ENCODE data around the gene TNFSF12. TPM values are rescaled to one million over a fixed set of nuclear protein-coding genes. Genes with fewer than 3 reads are reported as not detected.

The TNFSF12 gene
- total RNA-seq, 2 experiments from 2014 or later = 11.8 to 13.8 TPM

- no peaks in the 10 kb centered on the region for H3K27me3 Mint-ChIP-seq
- TF ChIP-seq, protein P1, sequence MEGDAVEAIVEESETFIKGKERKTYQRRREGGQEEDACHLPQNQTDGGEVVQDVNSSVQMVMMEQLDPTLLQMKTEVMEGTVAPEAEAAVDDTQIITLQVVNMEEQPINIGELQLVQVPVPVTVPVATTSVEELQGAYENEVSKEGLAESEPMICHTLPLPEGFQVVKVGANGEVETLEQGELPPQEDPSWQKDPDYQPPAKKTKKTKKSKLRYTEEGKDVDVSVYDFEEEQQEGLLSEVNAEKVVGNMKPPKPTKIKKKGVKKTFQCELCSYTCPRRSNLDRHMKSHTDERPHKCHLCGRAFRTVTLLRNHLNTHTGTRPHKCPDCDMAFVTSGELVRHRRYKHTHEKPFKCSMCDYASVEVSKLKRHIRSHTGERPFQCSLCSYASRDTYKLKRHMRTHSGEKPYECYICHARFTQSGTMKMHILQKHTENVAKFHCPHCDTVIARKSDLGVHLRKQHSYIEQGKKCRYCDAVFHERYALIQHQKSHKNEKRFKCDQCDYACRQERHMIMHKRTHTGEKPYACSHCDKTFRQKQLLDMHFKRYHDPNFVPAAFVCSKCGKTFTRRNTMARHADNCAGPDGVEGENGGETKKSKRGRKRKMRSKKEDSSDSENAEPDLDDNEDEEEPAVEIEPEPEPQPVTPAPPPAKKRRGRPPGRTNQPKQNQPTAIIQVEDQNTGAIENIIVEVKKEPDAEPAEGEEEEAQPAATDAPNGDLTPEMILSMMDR (IDR thresholded peaks at IDR 0.05) = no peak
- CTCF ChIA-PET = interaction anchor here (0.6 to 4.5 kb wide), 20 partner anchors 9 to 172 kb away, joined by 3 to 186 read pairs (median 6); partner anchors contain the start of genes MPDU1, SENP3, SOX15 and TMEM95
- H3K4me3 Mint-ChIP-seq = no peak overlapping the region
- H3K27ac Mint-ChIP-seq = no peak overlapping the region
- DNase-seq = no peak
- no peaks in the 10 kb centered on the region for H3K4me1 Mint-ChIP-seq (ENCODE audit: low read depth)
- peaks cover 22% of the 10 kb centered on the region for H3K36me3 Mint-ChIP-seq (ENCODE audit: low read depth)
- POLR2A ChIA-PET = interaction anchor here (1.2 to 1.8 kb wide), 7 partner anchors 29 to 80 kb away, joined by 4 to 10 read pairs (median 4); partner anchors contain the start of genes POLR2A and TNFSF13
- no peak for ATAC-seq
- intact Hi-C loops (cut with micrococcal nuclease) = no loop called here
- no peaks in the 10 kb centered on the region for H3K9me3 Mint-ChIP-seq
Measured at GRCh38 chr17:7515911-7516610, 32.8 kb upstream of the TNFSF12 start.

DNA sequence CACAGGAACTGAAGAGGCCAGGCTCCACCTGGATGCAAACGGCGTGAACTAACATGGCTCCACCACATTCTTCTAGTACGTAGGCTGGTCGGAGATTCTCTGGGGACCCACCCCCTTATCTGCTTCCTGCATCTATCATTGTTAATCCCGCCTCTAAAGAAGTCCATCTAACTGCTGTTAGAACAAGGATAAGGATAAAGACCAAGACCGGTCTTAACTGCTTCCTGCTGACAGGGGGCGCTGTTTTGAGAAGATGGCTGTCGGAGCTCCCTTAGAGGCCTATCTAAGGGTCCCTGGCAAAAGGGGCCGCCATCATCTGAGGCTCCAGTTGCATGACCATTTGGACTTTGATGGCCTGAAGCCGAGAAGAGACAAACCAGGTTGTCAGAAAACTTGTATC lies 25.8 kb upstream of the TNFSF12 start:
- Mint-ChIP-seq H3K27me3 (no peaks in the 10 kb centered on the region), H3K36me3 (ENCODE audit: low read depth) (peaks cover 1% of the 10 kb centered on the region), H3K4me1 (ENCODE audit: low read depth) (peaks cover 3% of the 10 kb centered on the region), H3K9me3 (peaks cover 5% of the 10 kb centered on the region), H3K27ac (no peak overlapping the region), H3K4me3 (no peak overlapping the region)
- TF ChIP-seq, protein P1 (IDR thresholded peaks at IDR 0.05) = peak; percentile 84
- DNase-seq (peak; percentile 74), ATAC-seq (peak; percentile 86)
- intact Hi-C loops (cut with micrococcal nuclease) = loop anchor here (5.0 kb wide), 1 partner anchor 39 kb away; the partner anchor contains the start of gene SENP3
- CTCF ChIA-PET = interaction anchor here (0.6 to 12.1 kb wide), 19 partner anchors 9 to 163 kb away, joined by 3 to 165 read pairs (median 4); partner anchors contain the start of genes SENP3, TMEM102, TNFSF12 and TNFSF13
- POLR2A ChIA-PET = interaction anchor here (0.7 to 1.7 kb wide), 4 partner anchors 12 to 44 kb away, joined by 3 to 5 read pairs (median 4); partner anchors contain the start of genes SENP3 and ZBTB4

DNA sequence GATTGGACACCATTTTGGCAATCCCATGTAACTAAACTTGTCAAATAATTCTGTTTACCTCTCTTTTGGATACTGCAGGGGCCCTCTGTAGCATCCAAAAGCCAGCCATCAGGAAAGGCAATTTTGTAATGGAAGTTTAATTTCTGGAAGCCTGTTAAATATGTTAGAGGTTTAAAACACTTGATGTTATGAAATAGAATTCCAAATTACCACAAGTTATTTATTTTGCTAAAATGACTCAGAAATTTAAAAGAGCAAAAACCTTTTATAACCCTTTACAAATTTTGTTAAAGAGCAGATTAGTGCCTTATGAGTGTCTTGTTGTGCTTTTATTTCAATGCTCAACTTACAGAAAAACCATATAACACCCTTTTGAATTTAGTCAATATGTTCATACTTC lies 20.0 kb upstream of the TNFSF12 start:
- H3K4me3 Mint-ChIP-seq = no peak overlapping the region
- H3K4me1 Mint-ChIP-seq (ENCODE audit: low read depth) = no peaks in the 10 kb centered on the region
- DNase-seq = no peak
- TF ChIP-seq, protein P1 (IDR thresholded peaks at IDR 0.05) = no peak
- peaks cover 6% of the 10 kb centered on the region for H3K36me3 Mint-ChIP-seq (ENCODE audit: low read depth)
- intact Hi-C loops (cut with micrococcal nuclease) = no loop called here
- no peak for ATAC-seq
- H3K9me3 Mint-ChIP-seq = peaks cover 13% of the 10 kb centered on the region
- ChIA-PET POLR2A (interaction anchor here (0.6 kb wide), 1 partner anchor 24 kb away, joined by 3 read pairs; no protein-coding TSS in a partner anchor), CTCF (interaction anchor here (4.7 to 12.1 kb wide), 2 partner anchors 15 to 31 kb away, joined by 31 to 165 read pairs; partner anchors contain the start of genes SENP3 and TNFSF13)
- H3K27ac Mint-ChIP-seq = no peak overlapping the region
- no peaks in the 10 kb centered on the region for H3K27me3 Mint-ChIP-seq

DNA sequence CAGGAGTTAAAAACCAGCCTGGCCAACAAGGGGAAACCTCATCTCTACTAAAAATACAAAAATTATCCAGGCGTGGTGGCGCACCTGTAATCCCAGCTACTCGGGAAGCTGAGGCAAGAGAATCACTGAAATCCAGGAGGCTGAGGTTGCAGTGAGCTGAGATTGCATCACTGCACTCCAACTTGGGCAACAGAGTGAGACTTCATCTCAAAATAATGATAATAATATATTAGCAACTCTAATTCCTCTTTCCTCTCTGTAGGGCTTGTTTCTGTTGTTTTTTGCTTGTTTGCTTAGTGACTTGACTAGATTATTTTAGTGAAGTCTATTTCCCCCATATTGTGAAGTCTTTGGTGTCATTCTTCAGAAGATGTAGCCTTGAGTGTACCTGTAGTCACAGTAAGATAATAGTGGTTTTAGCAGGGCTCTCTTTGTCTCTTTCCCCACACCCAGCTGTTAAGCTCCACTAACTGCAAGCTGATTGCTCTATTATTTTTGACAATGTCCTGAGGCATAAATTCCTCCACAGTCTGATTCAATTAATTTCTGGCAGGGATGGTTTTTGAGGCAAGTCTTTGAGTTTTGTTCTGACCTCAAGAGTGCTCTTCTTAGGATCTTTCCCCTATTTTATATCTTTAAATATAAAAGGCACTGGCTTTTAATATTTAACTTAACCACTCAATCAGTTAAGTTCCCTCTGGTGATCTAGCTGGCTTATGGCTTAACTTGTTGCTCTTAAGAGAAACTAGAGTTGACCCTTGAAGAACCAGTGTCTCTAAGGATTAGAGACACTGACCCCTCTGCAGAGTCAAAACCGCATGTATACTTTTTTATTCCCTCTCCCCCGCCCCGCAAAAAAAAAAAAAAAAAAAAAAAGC lies 18.6 kb upstream of the TNFSF12 start:
- peaks cover 6% of the 10 kb centered on the region for H3K36me3 Mint-ChIP-seq (ENCODE audit: low read depth)
- ChIA-PET CTCF (interaction anchor here (1.0 kb wide), 2 partner anchors 16 to 31 kb away, joined by 4 read pairs; no protein-coding TSS in a partner anchor), POLR2A (interaction anchor here (2.1 kb wide), 1 partner anchor 10 kb away, joined by 7 read pairs; no protein-coding TSS in a partner anchor)
- H3K9me3 Mint-ChIP-seq = peaks cover 13% of the 10 kb centered on the region
- no peak overlapping the region for H3K27ac Mint-ChIP-seq
- ATAC-seq = no peak
- no peaks in the 10 kb centered on the region for H3K4me1 Mint-ChIP-seq (ENCODE audit: low read depth)
- H3K27me3 Mint-ChIP-seq = no peaks in the 10 kb centered on the region
- TF ChIP-seq, protein P1 (IDR thresholded peaks at IDR 0.05) = no peak
- intact Hi-C loops (cut with micrococcal nuclease) = no loop called here
- no peak overlapping the region for H3K4me3 Mint-ChIP-seq
- no peak for DNase-seq
